GM06990 (cell line): ENCODE data around the gene LKAAEAR1.

Source experiments
- DNase-seq: peaks from one replicate; pipeline ENCODE4 v3.0.0-alpha.2; 2011; ENCODE audit not compliant: insufficient read length; ENCODE audit errors: extremely low read depth
- H3K27me3 ChIP-seq: replicated peaks from 2 replicates; pipeline ENCODE4 v1.6.0; 2011; ENCODE audit warnings: low read length; ENCODE audit not compliant: control insufficient read depth, insufficient read depth
- H3K36me3 ChIP-seq: 2 replicates; pipeline ENCODE4 v1.5.1; 2011; ENCODE audit warnings: low read length; ENCODE audit not compliant: control insufficient read depth, insufficient read depth
- H3K4me3 ChIP-seq: replicated peaks from 2 replicates; pipeline ENCODE4 v1.5.1; 2011; ENCODE audit warnings: low read depth, mild to moderate bottlenecking, control low read depth, low read length
- CTCF ChIP-seq: IDR thresholded peaks from 2 replicates; pipeline ENCODE4 v1.5.1; 2011; ENCODE audit warnings: low read length, control low read depth, mild to moderate bottlenecking, inconsistent platforms; ENCODE audit not compliant: insufficient read depth, poor library complexity, severe bottlenecking

The LKAAEAR1 gene

GRCh38 chr20:64106981-64107735 lies 23.0 kb upstream of the LKAAEAR1 start, which contains the start of gene NPBWR2:
TSS of gene NPBWR2 (minus strand) at chr20:64107565. CDS start at chr20:64106831, 734 bp downstream.
- H3K4me3 ChIP-seq = no peak within 1 kb of the TSS
- H3K36me3 ChIP-seq = no peaks in the 10 kb centered on the region
- DNase-seq = no peak
- no peak for TF ChIP-seq CTCF
- peaks cover 1% of the 10 kb centered on the region for H3K27me3 ChIP-seq

- peaks cover 1% of the 10 kb centered on the region for H3K27me3 ChIP-seq
- no peak for DNase-seq
- TF ChIP-seq CTCF = no peak
- H3K36me3 ChIP-seq = no peaks in the 10 kb centered on the region
- H3K4me3 ChIP-seq = no peak overlapping the region
Measured at GRCh38 chr20:64106435-64106961, 22.3 kb upstream of the LKAAEAR1 start.

GRCh38 chr20:64105846-64106434 lies 21.7 kb upstream of the LKAAEAR1 start:
- H3K36me3 ChIP-seq = no peaks in the 10 kb centered on the region
- H3K4me3 ChIP-seq = no peak overlapping the region
- TF ChIP-seq CTCF = no peak
- peaks cover 1% of the 10 kb centered on the region for H3K27me3 ChIP-seq
- DNase-seq = no peak

- no peak for TF ChIP-seq CTCF
- no peaks in the 10 kb centered on the region for H3K36me3 ChIP-seq
- no peak overlapping the region for H3K4me3 ChIP-seq
- H3K27me3 ChIP-seq = peaks cover 1% of the 10 kb centered on the region
- DNase-seq = no peak
Measured at GRCh38 chr20:64104667-64105451, 20.7 kb upstream of the LKAAEAR1 start.

GRCh38 chr20:64103871-64104666 lies 19.9 kb upstream of the LKAAEAR1 start:
- H3K36me3 ChIP-seq = no peaks in the 10 kb centered on the region
- no peak for DNase-seq
- peaks cover 1% of the 10 kb centered on the region for H3K27me3 ChIP-seq
- H3K4me3 ChIP-seq = no peak overlapping the region
- no peak for TF ChIP-seq CTCF
